ENCODE results near the gene PHLDA3.
A peak's percentile ranks its signal among the peaks of the same experiment; 100 is the strongest.
"Not testable (repeated sequence)": the region's sequence is repeated elsewhere in the genome, so short reads cannot be mapped to it uniquely, and the experiment has no call there.

Gene PHLDA3

DNA sequence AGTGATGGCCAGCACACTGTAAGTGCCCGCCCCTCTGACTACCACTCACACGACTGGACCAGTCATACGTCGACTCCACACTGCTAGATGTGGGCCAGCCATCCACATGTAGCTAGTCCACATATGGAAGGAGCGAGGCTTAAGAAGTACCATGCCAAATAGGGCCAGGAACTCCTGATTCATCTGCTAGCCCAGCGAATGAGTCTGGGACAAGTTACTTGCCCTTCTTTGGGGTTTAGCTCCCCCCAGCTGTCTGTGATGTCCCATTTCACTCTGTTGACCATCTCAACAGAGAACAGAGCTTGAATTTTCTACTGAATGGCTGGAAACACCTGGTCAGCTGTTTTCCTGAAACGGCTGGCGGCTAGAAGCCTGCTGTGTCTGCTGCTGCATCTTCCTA, 32.2 kb upstream of the PHLDA3 start:
- no peaks in the 10 kb centered on the region for H3K36me3 ChIP-seq (ENCODE audit: control insufficient read depth, insufficient read depth, low read length)
- no peaks in the 10 kb centered on the region for H3K27me3 ChIP-seq (ENCODE audit: control insufficient read depth, insufficient read depth, low read length)
- no peak overlapping the region for H3K4me3 ChIP-seq (ENCODE audit: low read length)
- no peak overlapping the region for H3K9ac ChIP-seq (ENCODE audit: low read length)
- no peaks in the 10 kb centered on the region for H3K9me3 ChIP-seq (ENCODE audit: control insufficient read depth, low read length)
- H3K4me1 ChIP-seq (ENCODE audit: control insufficient read depth, insufficient read depth, low read length): peaks cover 45% of the 10 kb centered on the region

DNA sequence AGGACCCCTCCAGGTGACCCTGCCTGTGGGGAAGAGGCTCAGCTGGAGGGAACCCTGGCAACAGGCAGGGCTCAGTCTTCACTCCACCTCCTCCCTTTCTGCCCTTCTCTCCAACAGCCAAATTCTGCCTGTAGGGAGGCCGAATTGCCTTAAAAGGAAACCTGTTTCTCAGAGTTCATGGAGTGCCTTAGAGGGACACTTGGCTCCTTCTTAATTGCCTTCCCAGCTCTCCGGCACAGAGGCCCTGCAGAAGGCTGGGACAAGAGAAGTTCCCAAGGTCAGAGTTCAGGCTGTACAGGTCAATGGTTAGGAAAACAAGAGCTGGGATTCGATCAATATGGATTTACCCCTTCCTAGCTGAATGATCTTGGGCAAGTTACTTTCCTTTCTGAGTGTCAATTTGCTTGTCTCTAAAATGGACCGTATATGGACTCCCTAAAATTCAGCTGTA, 31.7 kb upstream of the PHLDA3 start:
- Histone ChIP-seq H3K9me3 (ENCODE audit: control insufficient read depth, low read length) (no peaks in the 10 kb centered on the region), H3K9ac (ENCODE audit: low read length) (peak overlapping the region; percentile 14), H3K36me3 (ENCODE audit: control insufficient read depth, insufficient read depth, low read length) (no peaks in the 10 kb centered on the region), H3K27me3 (ENCODE audit: control insufficient read depth, insufficient read depth, low read length) (no peaks in the 10 kb centered on the region), H3K4me3 (ENCODE audit: low read length) (no peak overlapping the region), H3K4me1 (ENCODE audit: control insufficient read depth, insufficient read depth, low read length) (peaks cover 45% of the 10 kb centered on the region)

DNA sequence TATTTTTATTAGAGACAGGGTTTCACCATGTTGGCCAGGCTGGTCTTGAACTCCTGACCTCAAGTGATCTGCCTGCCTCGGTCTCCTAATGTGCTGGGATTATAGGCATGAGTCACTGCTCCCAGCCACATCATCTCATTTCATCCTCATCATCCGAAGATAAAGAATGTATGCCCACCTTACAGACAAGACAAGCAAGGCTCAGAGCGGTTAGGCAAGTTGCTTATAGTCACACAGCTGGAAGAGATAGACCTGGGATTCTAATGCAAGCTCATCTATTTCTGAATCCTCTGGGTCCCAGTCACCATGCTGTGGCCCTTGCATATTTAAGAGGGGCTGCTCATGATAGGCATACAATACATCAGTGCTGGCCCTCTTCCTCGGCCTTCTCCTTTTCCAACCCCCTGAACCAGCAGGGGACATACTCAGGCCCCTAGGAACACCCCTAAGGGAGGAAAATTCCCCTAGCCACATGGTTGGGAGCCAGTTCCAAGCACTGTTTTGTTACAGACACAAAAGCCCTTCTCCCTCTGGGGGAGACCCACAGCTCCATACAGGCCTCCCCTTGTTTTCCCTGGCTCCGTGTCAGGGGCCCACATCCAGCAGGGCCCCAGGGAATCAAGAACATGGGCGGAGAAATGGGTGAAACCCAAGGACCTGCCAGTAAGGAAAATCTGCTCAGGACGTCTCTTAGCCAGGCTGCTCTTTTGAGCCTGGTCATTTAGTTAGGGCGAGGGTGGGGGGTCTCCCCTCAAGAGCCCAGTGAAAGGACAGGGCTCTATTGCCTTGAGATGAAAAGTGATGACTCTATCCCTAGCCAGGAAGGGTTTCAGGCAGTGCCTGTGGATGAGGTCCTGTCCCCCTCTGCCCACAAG, 31.0 kb upstream of the PHLDA3 start:
- no peaks in the 10 kb centered on the region for H3K9me3 ChIP-seq (ENCODE audit: control insufficient read depth, low read length)
- peaks cover 45% of the 10 kb centered on the region for H3K4me1 ChIP-seq (ENCODE audit: control insufficient read depth, insufficient read depth, low read length)
- peaks cover 4% of the 10 kb centered on the region for H3K36me3 ChIP-seq (ENCODE audit: control insufficient read depth, insufficient read depth, low read length)
- no peaks in the 10 kb centered on the region for H3K27me3 ChIP-seq (ENCODE audit: control insufficient read depth, insufficient read depth, low read length)
- peak overlapping the region; percentile 14 for H3K9ac ChIP-seq (ENCODE audit: low read length)
- no peak overlapping the region for H3K4me3 ChIP-seq (ENCODE audit: low read length)

DNA sequence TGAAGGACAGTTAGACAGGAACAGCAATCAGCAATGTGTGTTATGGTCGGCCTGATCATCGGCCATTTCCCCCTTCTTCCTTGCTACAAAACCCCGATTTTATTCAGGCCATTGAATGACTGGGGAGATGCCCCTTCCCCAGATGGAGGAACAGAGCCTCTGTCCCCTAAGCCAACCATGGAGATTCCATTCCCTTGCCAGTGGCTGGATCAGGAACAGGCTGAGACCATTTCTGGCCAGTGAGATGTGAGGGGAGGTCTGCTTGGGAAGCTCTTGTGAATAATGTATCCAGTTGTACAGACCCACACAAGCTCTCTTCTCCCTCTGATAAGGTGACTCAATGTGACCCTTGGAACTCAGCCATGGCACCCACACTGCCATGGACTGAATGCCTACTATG, 30.2 kb upstream of the PHLDA3 start:
- Histone ChIP-seq H3K9ac (ENCODE audit: low read length) (no peak overlapping the region), H3K4me3 (ENCODE audit: low read length) (no peak overlapping the region), H3K4me1 (ENCODE audit: control insufficient read depth, insufficient read depth, low read length) (peaks cover 49% of the 10 kb centered on the region), H3K36me3 (ENCODE audit: control insufficient read depth, insufficient read depth, low read length) (peaks cover 4% of the 10 kb centered on the region), H3K27me3 (ENCODE audit: control insufficient read depth, insufficient read depth, low read length) (no peaks in the 10 kb centered on the region), H3K9me3 (ENCODE audit: control insufficient read depth, low read length) (no peaks in the 10 kb centered on the region)

DNA sequence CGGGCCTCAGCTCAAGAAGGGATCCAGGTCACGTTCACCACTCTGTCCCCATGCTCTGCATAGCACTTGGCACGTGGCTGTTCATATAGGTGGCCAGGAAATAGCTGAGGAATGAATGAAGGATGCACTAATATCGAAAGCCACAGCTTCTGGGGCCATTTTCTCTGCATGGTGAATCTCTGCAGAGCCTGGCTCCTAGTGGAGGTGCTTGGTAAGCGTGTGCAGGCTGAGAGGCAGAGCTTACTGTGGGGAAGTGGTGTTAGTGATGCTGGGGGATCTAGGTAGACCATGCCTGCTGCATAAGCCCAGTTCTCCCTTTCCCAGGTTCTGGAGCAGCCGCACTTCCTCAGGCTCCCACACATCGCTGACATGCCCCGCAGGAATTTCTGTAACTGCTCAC, 29.6 kb upstream of the PHLDA3 start:
- Histone ChIP-seq H3K27me3 (ENCODE audit: control insufficient read depth, insufficient read depth, low read length) (no peaks in the 10 kb centered on the region), H3K4me3 (ENCODE audit: low read length) (no peak overlapping the region), H3K4me1 (ENCODE audit: control insufficient read depth, insufficient read depth, low read length) (peaks cover 54% of the 10 kb centered on the region), H3K9me3 (ENCODE audit: control insufficient read depth, low read length) (no peaks in the 10 kb centered on the region), H3K36me3 (ENCODE audit: control insufficient read depth, insufficient read depth, low read length) (peaks cover 4% of the 10 kb centered on the region), H3K9ac (ENCODE audit: low read length) (no peak overlapping the region)

DNA sequence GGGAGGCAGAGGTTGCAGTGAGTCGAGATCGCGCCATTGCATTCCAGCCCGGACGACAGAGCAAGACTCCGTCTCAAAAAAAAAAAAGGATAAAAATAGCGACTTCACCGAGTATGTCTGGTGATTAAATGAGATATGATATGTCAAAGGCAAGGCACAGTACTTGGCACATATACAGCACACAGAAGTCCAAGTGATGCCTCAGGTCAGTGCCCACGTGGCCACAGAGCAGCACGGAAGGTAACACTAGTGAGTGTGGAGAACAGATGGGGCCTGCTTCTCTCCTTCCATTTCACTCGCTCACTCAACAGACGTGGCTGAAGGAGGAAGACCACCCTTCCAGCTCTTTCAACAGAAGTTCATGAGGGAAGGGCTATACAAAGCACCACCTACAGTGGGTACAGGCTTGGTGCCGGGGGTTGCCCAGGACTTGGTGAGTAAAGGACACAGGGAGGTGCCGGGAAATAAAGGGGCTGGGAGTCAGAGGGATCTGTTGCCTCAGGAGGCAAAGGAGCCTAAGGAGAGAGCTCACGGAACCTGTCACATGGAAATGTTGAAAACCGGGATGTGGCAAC, 29.0 kb upstream of the PHLDA3 start:
- no peaks in the 10 kb centered on the region for H3K27me3 ChIP-seq (ENCODE audit: control insufficient read depth, insufficient read depth, low read length)
- H3K4me3 ChIP-seq (ENCODE audit: low read length): no peak overlapping the region
- no peak overlapping the region for H3K9ac ChIP-seq (ENCODE audit: low read length)
- H3K9me3 ChIP-seq (ENCODE audit: control insufficient read depth, low read length): no peaks in the 10 kb centered on the region
- H3K4me1 ChIP-seq (ENCODE audit: control insufficient read depth, insufficient read depth, low read length): peaks cover 60% of the 10 kb centered on the region
- H3K36me3 ChIP-seq (ENCODE audit: control insufficient read depth, insufficient read depth, low read length): peaks cover 4% of the 10 kb centered on the region

DNA sequence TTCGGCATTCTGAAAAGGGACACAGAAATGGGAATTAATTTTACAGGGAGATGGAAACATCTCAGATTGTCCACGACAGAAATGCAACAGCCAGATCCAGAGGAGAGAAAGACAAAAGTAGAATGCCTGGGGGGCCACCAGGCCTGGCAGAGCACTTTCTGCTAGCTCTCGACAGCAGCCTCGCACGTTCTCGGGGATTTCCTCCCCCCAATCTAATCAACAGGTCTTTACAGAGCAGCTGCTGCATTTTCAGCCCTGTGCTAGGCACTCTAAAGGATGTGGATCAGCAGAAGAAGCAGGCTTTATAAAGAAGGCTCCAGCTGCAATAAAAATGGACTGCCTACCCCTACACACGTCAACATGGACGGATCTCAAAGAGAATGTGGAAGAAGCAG, 27.3 kb upstream of the PHLDA3 start:
- Histone ChIP-seq H3K4me1 (ENCODE audit: control insufficient read depth, insufficient read depth, low read length) (peaks cover 55% of the 10 kb centered on the region), H3K9me3 (ENCODE audit: control insufficient read depth, low read length) (no peaks in the 10 kb centered on the region), H3K9ac (ENCODE audit: low read length) (no peak overlapping the region), H3K27me3 (ENCODE audit: control insufficient read depth, insufficient read depth, low read length) (no peaks in the 10 kb centered on the region), H3K4me3 (ENCODE audit: low read length) (no peak overlapping the region), H3K36me3 (ENCODE audit: control insufficient read depth, insufficient read depth, low read length) (peaks cover 4% of the 10 kb centered on the region)

DNA sequence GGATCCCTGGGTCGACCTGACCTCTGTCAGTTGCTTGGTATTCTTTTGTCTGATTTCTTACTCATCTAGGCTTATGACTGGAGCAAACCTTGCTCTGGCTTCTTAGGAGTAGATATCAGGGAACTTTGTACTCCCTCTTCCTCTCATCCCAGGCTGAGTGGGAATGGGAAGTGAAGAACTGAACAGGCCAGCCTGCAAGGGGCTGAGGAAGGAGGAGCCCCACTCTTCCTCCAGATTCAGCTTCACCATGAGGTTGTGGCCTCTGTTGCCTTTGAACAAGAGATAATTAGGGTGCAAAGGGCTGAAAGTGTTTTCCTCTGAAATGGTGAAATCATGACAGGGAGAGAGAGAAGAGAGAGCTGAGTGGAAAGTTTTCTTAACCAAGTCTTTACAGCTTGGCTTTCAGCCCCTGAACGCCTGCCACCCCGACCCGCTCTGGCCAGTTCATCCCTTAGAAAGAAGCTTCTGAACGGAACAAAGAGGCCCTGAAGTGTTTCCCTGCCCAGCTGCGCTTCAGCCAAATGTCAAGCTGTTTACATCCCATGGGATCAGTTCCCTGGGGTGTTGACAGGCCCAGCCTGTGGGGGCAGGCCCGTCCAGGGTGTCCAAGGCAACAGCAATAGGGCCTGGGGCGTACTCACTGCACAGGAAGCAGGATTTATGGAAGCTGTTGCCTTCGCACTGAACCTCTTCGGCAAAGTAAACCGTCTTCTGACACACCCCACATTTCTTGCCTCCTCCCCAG, 26.7 kb upstream of the PHLDA3 start:
- Histone ChIP-seq H3K9ac (ENCODE audit: low read length) (peak overlapping the region; percentile 26), H3K36me3 (ENCODE audit: control insufficient read depth, insufficient read depth, low read length) (peaks cover 4% of the 10 kb centered on the region), H3K27me3 (ENCODE audit: control insufficient read depth, insufficient read depth, low read length) (no peaks in the 10 kb centered on the region), H3K9me3 (ENCODE audit: control insufficient read depth, low read length) (no peaks in the 10 kb centered on the region), H3K4me3 (ENCODE audit: low read length) (no peak overlapping the region), H3K4me1 (ENCODE audit: control insufficient read depth, insufficient read depth, low read length) (peaks cover 49% of the 10 kb centered on the region)

DNA sequence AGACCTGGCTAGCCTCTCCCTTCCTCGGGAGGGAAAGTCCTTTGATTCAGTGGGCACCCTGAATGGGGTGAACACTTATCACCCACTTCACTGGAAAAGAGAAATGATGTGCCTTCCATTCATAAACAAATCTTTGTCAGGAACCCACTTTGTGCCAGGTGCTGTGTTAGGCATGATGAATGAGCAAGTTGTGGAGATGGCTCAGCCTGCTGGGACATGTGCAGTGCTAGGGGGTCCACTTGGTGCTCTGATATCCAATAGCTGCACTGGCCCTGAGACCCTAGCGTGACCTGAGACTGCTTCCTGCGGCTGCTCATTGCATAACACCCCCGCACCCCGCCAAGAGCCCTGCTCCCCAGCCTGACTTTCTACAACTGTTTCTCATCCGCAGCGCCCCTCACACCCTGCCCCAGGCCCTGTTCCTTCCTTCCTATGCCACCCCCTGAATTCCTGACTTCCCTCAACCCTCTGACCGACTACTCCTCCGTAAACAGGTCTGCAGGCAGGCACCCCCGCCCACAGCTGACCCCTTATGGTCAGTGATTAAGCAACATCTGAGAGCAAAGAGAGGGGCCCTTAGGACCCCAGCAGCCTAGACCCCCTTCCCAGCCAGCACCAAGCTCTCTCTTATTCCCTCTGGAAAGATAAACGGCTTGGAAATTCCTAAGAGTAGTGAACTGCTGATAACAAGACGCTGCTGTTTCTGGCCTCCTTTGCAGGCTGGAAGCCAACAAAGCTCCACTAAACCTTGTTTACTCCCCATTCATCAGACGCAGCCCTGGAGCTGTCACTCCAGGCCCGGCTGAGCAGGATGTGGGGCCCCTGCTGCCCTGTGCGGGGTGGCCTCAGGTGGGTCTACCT, 25.0 kb upstream of the PHLDA3 start:
- H3K9me3 ChIP-seq (ENCODE audit: control insufficient read depth, low read length): no peaks in the 10 kb centered on the region
- peaks cover 40% of the 10 kb centered on the region for H3K4me1 ChIP-seq (ENCODE audit: control insufficient read depth, insufficient read depth, low read length)
- H3K27me3 ChIP-seq (ENCODE audit: control insufficient read depth, insufficient read depth, low read length): no peaks in the 10 kb centered on the region
- H3K36me3 ChIP-seq (ENCODE audit: control insufficient read depth, insufficient read depth, low read length): peaks cover 4% of the 10 kb centered on the region
- H3K4me3 ChIP-seq (ENCODE audit: low read length): no peak overlapping the region
- no peak overlapping the region for H3K9ac ChIP-seq (ENCODE audit: low read length)

DNA sequence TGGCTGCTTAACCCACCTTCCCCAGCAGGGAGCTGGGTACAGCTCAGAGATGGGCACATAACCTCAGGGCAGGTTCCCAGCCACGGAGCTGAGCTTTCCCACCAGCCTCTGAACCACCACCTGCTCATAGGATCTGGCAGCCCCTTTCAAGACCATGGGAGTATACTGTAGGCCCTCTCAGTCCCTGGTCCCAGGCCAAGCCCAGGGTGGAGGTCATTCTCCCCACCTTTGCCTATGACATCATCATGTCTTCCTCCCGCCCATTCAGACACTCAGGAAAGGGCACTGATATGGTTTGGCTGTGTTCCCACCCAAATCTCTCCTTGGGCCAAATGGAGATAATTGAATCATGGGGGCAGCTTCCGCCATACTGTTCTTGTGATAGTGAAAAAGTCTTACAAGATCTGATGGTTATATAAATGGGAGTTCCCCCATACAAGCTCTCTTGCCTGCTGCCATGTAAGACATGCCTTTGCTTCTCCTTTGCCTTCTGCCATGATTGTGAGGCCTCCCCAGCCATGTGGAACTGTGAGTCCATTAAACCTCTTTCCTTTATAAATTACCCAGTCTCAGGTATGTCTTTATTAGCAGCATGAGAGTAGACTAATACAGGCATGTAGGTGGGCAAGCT, 24.2 kb upstream of the PHLDA3 start:
- H3K4me3 ChIP-seq (ENCODE audit: low read length); H3K36me3 ChIP-seq (ENCODE audit: control insufficient read depth, insufficient read depth, low read length); H3K9ac ChIP-seq (ENCODE audit: low read length); H3K9me3 ChIP-seq (ENCODE audit: control insufficient read depth, low read length); H3K27me3 ChIP-seq (ENCODE audit: control insufficient read depth, insufficient read depth, low read length): not testable (repeated sequence)
- peaks cover 40% of the 10 kb centered on the region for H3K4me1 ChIP-seq (ENCODE audit: control insufficient read depth, insufficient read depth, low read length)

DNA sequence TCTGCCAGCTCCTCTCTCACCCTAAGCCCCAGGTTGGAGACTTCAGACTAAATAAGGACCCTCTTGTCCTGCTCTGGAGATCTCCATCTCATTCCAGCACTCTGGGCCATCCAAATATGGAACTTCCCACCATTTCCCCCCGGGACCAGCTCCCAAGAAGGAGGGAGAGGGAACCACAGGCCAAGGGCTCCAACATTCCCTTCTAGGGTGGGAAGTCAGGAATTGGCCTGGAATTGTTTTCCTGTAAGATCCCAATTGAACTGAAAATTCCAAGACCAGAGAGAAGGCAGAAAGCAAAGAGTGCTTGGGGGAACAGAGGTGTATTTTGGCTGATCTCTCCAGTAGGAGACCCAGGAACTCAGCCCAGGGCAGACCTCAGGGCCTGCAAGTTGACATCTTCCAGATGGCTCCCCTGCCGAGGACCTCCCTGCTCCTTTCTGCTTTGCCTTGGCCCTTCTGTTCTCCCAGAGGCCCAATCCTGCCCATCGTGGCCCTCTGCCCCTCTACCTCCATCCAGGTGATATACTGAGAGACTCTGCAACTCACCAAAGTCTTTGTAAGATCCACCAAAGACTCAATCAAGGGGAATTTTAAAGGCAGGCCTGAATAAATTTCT, 23.0 kb upstream of the PHLDA3 start:
- no peak overlapping the region for H3K9ac ChIP-seq (ENCODE audit: low read length)
- H3K36me3 ChIP-seq (ENCODE audit: control insufficient read depth, insufficient read depth, low read length): peaks cover 4% of the 10 kb centered on the region
- no peaks in the 10 kb centered on the region for H3K27me3 ChIP-seq (ENCODE audit: control insufficient read depth, insufficient read depth, low read length)
- no peak overlapping the region for H3K4me3 ChIP-seq (ENCODE audit: low read length)
- H3K4me1 ChIP-seq (ENCODE audit: control insufficient read depth, insufficient read depth, low read length): peaks cover 40% of the 10 kb centered on the region
- no peaks in the 10 kb centered on the region for H3K9me3 ChIP-seq (ENCODE audit: control insufficient read depth, low read length)
